Panc1 (cell line): Measurements from ENCODE around the gene PON1. TPM values are rescaled to one million over a fixed set of nuclear protein-coding genes. Genes with fewer than 3 reads are reported as not detected.

ENCODE experiments used
- ATAC-seq: fragments of 200-7000 bp; cut with Tn5 transposase; 2 replicates; pipeline ENCODE4 v1.9.1; 2020; ENCODE audit warnings: mild to moderate bottlenecking, moderate library complexity
- BruUV-seq: library from RNA; stranded (reverse); fragments of 400-500 nt; replicated peaks from 2 replicates; lab custom pipeline; 2021; lab: Mats Ljungman, UMichigan
- CTCF ChIA-PET: fragments of 300-600 bp; sonication (Branson Sonifier 250); formaldehyde crosslinking; loops from one replicate; lab custom pipeline; 2022; ENCODE audit warnings: antibody characterized with exemption; lab: Charles Lee
- POLR2A ChIA-PET: fragments of 300-600 bp; sonication (Branson Sonifier 250); formaldehyde crosslinking; loops from one replicate; lab custom pipeline; 2022; ENCODE audit warnings: antibody characterized with exemption; lab: Charles Lee
- DNase-seq: peaks from one replicate; pipeline ENCODE4 v3.0.0-alpha.2; 2010; ENCODE audit warnings: low read depth, low spot score
- H3K27ac ChIP-seq: 2 replicates; pipeline ENCODE4 v1.5.1; 2011; ENCODE audit warnings: mild to moderate bottlenecking, low read length, inconsistent platforms
- H3K27me3 ChIP-seq: fragments of 200-500 bp; sonication (Bioruptor generic); 2 replicates; pipeline ENCODE4 v1.6.0; 2014; ENCODE audit warnings: low read length, inconsistent platforms; ENCODE audit not compliant: control insufficient read depth, insufficient read depth
- H3K36me3 ChIP-seq: fragments of 200-500 bp; sonication (Bioruptor generic); 2 replicates; pipeline ENCODE4 v1.5.1; 2014; ENCODE audit warnings: inconsistent platforms, mild to moderate bottlenecking, low read length, moderate library complexity; ENCODE audit not compliant: control insufficient read depth, insufficient read depth
- H3K4me1 ChIP-seq: 2 replicates; pipeline ENCODE4 v1.5.1; 2011; ENCODE audit warnings: inconsistent platforms, mild to moderate bottlenecking, low read length, moderate library complexity; ENCODE audit not compliant: control insufficient read depth, insufficient read depth
- H3K4me3 ChIP-seq, 2 experiments: 2 replicates each; pipeline ENCODE4 v1.5.1; 2011 to 2012; ENCODE audit warnings: low read depth in 2 of 2, low read length in 2 of 2, mild to moderate bottlenecking in 2 of 2, inconsistent platforms in 1 of 2, moderate library complexity in 1 of 2
- H3K9me3 ChIP-seq: fragments of 200-500 bp; sonication (Bioruptor generic); 2 replicates; pipeline ENCODE4 v1.5.1; 2014; ENCODE audit warnings: low read depth, mild to moderate bottlenecking, inconsistent platforms, low read length, moderate library complexity; ENCODE audit not compliant: control insufficient read depth, insufficient read depth
- POLR2AphosphoS5 ChIP-seq: IDR thresholded peaks from 2 replicates; pipeline ENCODE4 v1.6.1; 2012; ENCODE audit warnings: mild to moderate bottlenecking, low read depth, low read length, moderate library complexity
- SIN3A ChIP-seq: IDR thresholded peaks from 2 replicates; pipeline ENCODE4 v1.6.1; 2012; ENCODE audit warnings: low read depth, mild to moderate bottlenecking, low read length, moderate library complexity, borderline replicate concordance; ENCODE audit not compliant: insufficient read depth
- TCF7L2 ChIP-seq: IDR thresholded peaks from 2 replicates; pipeline ENCODE4 v1.6.1; 2011; ENCODE audit warnings: mild to moderate bottlenecking, low read depth, low read length, inconsistent platforms
- in situ Hi-C: cut with HindIII; loops from 2 replicates; pipeline ENCODE4 v1.10.0; 2016; ENCODE audit warnings: low sequenced_read_pairs, low pct_unique_long_range_greater_than_20kb
- intact Hi-C: fragments of 100-400 bp; cut with micrococcal nuclease; formaldehyde crosslinking; loops from one replicate; pipeline ENCODE4 v1.10.0; 2022; ENCODE audit not compliant: unreplicated experiment
- total RNA-seq: library from RNA; stranded (reverse); gene quantifications from one replicate; pipeline ENCODE4 v1.2.1, GENCODE V29; 2021; ENCODE audit not compliant: unreplicated experiment
- TF ChIP-seq, protein P1 (sequence below): fragments of 450-650 bp; IDR thresholded peaks from 2 replicates; pipeline ENCODE4 v1.5.1; 2017; ENCODE audit warnings: mild to moderate bottlenecking
- TF ChIP-seq, protein P2 (sequence below), 2 experiments: IDR thresholded peaks; 2 replicates each; pipeline ENCODE4 v1.6.1; 2011 to 2012; ENCODE audit warnings: low read depth in 2 of 2, control low read depth in 1 of 2, low read length in 1 of 2, mild to moderate bottlenecking in 1 of 2, moderate library complexity in 1 of 2; ENCODE audit not compliant: insufficient read depth in 1 of 2

PON1 gene
- total RNA-seq, 1 experiment from 2014 or later, result not detected

DNA sequence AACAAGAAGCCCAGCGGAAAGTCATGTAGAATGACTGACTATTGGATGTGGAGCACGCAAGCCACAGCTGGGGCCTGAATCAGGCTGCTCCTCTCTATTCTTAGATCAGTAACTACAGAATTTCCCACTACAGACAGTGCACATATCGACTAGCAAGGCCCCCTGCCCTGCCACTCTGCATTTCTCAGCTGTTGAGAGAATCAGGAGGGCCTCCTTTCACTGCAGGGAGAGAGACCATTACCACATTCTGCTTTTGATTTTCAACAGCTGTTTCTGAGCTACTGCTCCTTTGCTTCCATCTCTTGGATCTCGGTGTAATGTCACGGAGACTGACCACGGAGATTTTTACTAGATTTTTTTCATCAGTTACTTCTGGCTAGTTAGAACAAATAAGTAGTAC, 73.8 kb downstream of the PON1 start:
- Histone ChIP-seq H3K27me3 (no peaks in the 10 kb centered on the region), H3K36me3 (no peaks in the 10 kb centered on the region), H3K27ac (no peak overlapping the region), H3K9me3 (no peaks in the 10 kb centered on the region), H3K4me1 (no peaks in the 10 kb centered on the region), H3K4me3 (no peak overlapping the region)
- in situ Hi-C loops, result no loop called here
- ATAC-seq, result no peak
- DNase-seq, result no peak
- CTCF ChIA-PET, result no interaction called here
- POLR2A ChIA-PET, result no interaction called here
- TF ChIP-seq, protein P1, sequence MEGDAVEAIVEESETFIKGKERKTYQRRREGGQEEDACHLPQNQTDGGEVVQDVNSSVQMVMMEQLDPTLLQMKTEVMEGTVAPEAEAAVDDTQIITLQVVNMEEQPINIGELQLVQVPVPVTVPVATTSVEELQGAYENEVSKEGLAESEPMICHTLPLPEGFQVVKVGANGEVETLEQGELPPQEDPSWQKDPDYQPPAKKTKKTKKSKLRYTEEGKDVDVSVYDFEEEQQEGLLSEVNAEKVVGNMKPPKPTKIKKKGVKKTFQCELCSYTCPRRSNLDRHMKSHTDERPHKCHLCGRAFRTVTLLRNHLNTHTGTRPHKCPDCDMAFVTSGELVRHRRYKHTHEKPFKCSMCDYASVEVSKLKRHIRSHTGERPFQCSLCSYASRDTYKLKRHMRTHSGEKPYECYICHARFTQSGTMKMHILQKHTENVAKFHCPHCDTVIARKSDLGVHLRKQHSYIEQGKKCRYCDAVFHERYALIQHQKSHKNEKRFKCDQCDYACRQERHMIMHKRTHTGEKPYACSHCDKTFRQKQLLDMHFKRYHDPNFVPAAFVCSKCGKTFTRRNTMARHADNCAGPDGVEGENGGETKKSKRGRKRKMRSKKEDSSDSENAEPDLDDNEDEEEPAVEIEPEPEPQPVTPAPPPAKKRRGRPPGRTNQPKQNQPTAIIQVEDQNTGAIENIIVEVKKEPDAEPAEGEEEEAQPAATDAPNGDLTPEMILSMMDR, result no peak
- TF ChIP-seq TCF7L2, result no peak
- TF ChIP-seq POLR2AphosphoS5, result no peak
- TF ChIP-seq, protein P2, sequence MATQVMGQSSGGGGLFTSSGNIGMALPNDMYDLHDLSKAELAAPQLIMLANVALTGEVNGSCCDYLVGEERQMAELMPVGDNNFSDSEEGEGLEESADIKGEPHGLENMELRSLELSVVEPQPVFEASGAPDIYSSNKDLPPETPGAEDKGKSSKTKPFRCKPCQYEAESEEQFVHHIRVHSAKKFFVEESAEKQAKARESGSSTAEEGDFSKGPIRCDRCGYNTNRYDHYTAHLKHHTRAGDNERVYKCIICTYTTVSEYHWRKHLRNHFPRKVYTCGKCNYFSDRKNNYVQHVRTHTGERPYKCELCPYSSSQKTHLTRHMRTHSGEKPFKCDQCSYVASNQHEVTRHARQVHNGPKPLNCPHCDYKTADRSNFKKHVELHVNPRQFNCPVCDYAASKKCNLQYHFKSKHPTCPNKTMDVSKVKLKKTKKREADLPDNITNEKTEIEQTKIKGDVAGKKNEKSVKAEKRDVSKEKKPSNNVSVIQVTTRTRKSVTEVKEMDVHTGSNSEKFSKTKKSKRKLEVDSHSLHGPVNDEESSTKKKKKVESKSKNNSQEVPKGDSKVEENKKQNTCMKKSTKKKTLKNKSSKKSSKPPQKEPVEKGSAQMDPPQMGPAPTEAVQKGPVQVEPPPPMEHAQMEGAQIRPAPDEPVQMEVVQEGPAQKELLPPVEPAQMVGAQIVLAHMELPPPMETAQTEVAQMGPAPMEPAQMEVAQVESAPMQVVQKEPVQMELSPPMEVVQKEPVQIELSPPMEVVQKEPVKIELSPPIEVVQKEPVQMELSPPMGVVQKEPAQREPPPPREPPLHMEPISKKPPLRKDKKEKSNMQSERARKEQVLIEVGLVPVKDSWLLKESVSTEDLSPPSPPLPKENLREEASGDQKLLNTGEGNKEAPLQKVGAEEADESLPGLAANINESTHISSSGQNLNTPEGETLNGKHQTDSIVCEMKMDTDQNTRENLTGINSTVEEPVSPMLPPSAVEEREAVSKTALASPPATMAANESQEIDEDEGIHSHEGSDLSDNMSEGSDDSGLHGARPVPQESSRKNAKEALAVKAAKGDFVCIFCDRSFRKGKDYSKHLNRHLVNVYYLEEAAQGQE (IDR thresholded peaks at IDR 0.05; ENCODE audit: insufficient read depth in 1 of 2, low read depth in 2 of 2, low read length in 1 of 2), result no peak
- TF ChIP-seq SIN3A, result no peak
- intact Hi-C loops, result no loop called here
- no TSS peak for BruUV-seq

Other genes starting within 250 kb of the PON1 start
- gene PON3, start 71.8 kb upstream of the PON1 start, total RNA-seq, result 1.2 TPM
- gene PON2, start 110.5 kb upstream of the PON1 start, total RNA-seq, result 116 TPM
- 0.15 TPM for gene ASB4, start 161.4 kb upstream of the PON1 start, total RNA-seq